CD14-positive monocyte (primary cell): Measurements from ENCODE around the gene F7. TPM values are rescaled to one million over a fixed set of nuclear protein-coding genes. Genes with fewer than 3 reads are reported as not detected.

Experiments used
- DNase-seq, 3 donors: peaks; one replicate each; pipeline ENCODE4 v3.0.0-alpha.2; 2011 to 2022
- H2AFZ ChIP-seq: 2 replicates; pipeline ENCODE4 v1.6.0; 2012; ENCODE audit warnings: mild to moderate bottlenecking, low read depth, low read length, inconsistent platforms; ENCODE audit not compliant: insufficient read depth, poor library complexity, severe bottlenecking
- H3K27ac ChIP-seq, 2 donors: 1 replicate in 1 of 2; 2 replicates in 1 of 2; pipeline ENCODE4 v1.5.1; 2012 to 2013; ENCODE audit warnings: low read length in 2 of 2, control low read depth in 1 of 2, inconsistent platforms in 1 of 2, low read depth in 1 of 2, mild to moderate bottlenecking in 1 of 2
- H3K27me3 ChIP-seq, 2 donors: one replicate each; pipeline versions ENCODE4 v1.6.0 to v1.6.1; 2011 to 2013; ENCODE audit warnings: low read length in 2 of 2; ENCODE audit not compliant: control insufficient read depth in 2 of 2, insufficient read depth in 2 of 2
- H3K36me3 ChIP-seq, 2 donors: replicated peaks in 1 of 2; 1 replicate in 1 of 2; 2 replicates in 1 of 2; pipeline versions ENCODE4 v1.5.1 to v1.6.1; 2012 to 2013; ENCODE audit warnings: low read length in 2 of 2, control low read depth in 1 of 2, inconsistent platforms in 1 of 2, mild to moderate bottlenecking in 1 of 2; ENCODE audit not compliant: insufficient read depth in 2 of 2, control insufficient read depth in 1 of 2
- H3K4me1 ChIP-seq, 2 donors: 1 replicate in 1 of 2; 2 replicates in 1 of 2; pipeline versions ENCODE4 v1.5.1 to v1.6.1; 2012 to 2013; ENCODE audit warnings: low read length in 2 of 2, control low read depth in 1 of 2, inconsistent platforms in 1 of 2, mild to moderate bottlenecking in 1 of 2, moderate library complexity in 1 of 2; ENCODE audit not compliant: insufficient read depth in 2 of 2, control insufficient read depth in 1 of 2
- H3K4me2 ChIP-seq: replicated peaks from 2 replicates; pipeline ENCODE3; 2012; ENCODE audit warnings: low read length, moderate library complexity, mild to moderate bottlenecking; ENCODE audit not compliant: poor library complexity, severe bottlenecking; ENCODE audit errors: extremely low read depth
- H3K4me3 ChIP-seq, 3 experiments: fragments of 200-600 bp in 1 of 3; sonication (generic) in 1 of 3; replicated peaks in 1 of 3; 1 replicate in 2 of 3; 2 replicates in 1 of 3; pipeline ENCODE4 v1.5.1; 2011 to 2013; ENCODE audit warnings: low read length in 3 of 3, mild to moderate bottlenecking in 3 of 3, control low read depth in 2 of 3, low read depth in 2 of 3, inconsistent platforms in 1 of 3, moderate library complexity in 1 of 3
- H3K79me2 ChIP-seq: 2 replicates; pipeline ENCODE4 v1.6.0; 2012; ENCODE audit warnings: mild to moderate bottlenecking, control low read depth, inconsistent platforms, low read length, moderate library complexity; ENCODE audit not compliant: insufficient read depth
- H3K9ac ChIP-seq: 2 replicates; pipeline ENCODE4 v1.6.0; 2017; ENCODE audit warnings: low read length, mild to moderate bottlenecking; ENCODE audit not compliant: insufficient read depth, poor library complexity, severe bottlenecking
- H3K9me3 ChIP-seq, 2 donors: replicated peaks in 1 of 2; 1 replicate in 1 of 2; 2 replicates in 1 of 2; pipeline versions ENCODE4 v1.5.1 to v1.6.1; 2012 to 2013; ENCODE audit warnings: low read length in 2 of 2, control low read depth in 1 of 2; ENCODE audit not compliant: control insufficient read depth in 1 of 2, insufficient read depth in 1 of 2
- H4K20me1 ChIP-seq: 2 replicates; pipeline ENCODE4 v1.6.0; 2012; ENCODE audit warnings: mild to moderate bottlenecking, low read length, control low read depth, moderate library complexity; ENCODE audit not compliant: insufficient read depth
- H3K27ac Mint-ChIP-seq, 7 donors: one replicate each; pipeline ENCODE4 v1.8.0; 2020; ENCODE audit warnings: mild to moderate bottlenecking in 7 of 7, mixed read lengths in 7 of 7, moderate library complexity in 6 of 7, inconsistent platforms in 2 of 7
- H3K27me3 Mint-ChIP-seq, 3 donors: one replicate each; pipeline ENCODE4 v1.8.0; 2021 to 2022; ENCODE audit warnings: low read depth in 3 of 3, mild to moderate bottlenecking in 3 of 3, mixed read lengths in 3 of 3, moderate library complexity in 3 of 3, inconsistent platforms in 1 of 3
- H3K36me3 Mint-ChIP-seq, 2 donors: one replicate each; pipeline ENCODE4 v1.8.0; 2020; ENCODE audit warnings: mixed read lengths in 2 of 2, inconsistent platforms in 1 of 2, mild to moderate bottlenecking in 1 of 2
- H3K4me1 Mint-ChIP-seq: one replicate; pipeline ENCODE4 v1.8.0; 2020; ENCODE audit warnings: mild to moderate bottlenecking, mixed read lengths
- H3K4me3 Mint-ChIP-seq, 2 donors: one replicate each; pipeline ENCODE4 v1.8.0; 2020; ENCODE audit warnings: mild to moderate bottlenecking in 2 of 2, mixed read lengths in 2 of 2, moderate library complexity in 1 of 2
- H3K9me3 Mint-ChIP-seq, 7 donors: one replicate each; pipeline ENCODE4 v1.8.0; 2020 to 2022; ENCODE audit warnings: mixed read lengths in 7 of 7, mild to moderate bottlenecking in 6 of 7, moderate library complexity in 6 of 7, inconsistent platforms in 2 of 7
- WGBS: methylation state at CpG from one replicate; pipeline ENCODE4 v1.1.5; 2013; ENCODE audit warnings: missing lambda C conversion rate; ENCODE audit not compliant: insufficient coverage; 5-methylcytosine and 5-hydroxymethylcytosine counted together
- intact Hi-C, 2 donors: fragments of 100-400 bp; cut with micrococcal nuclease; formaldehyde crosslinking; loops; one replicate each; pipeline versions ENCODE4 v1.15.0 to v1.15.1; 2023
- polyA plus RNA-seq, 3 donors: library from polyadenylated mRNA; depleted of rRNA in 1 of 3; unstranded in 2 of 3; stranded (reverse) in 1 of 3; fragments of 300-500 nt in 2 of 3; fragments of >200 nt in 1 of 3; fragmentation: Illumina TruSeq in 2 of 3; gene quantifications; 1 replicate in 2 of 3; 2 replicates in 1 of 3; pipeline ENCODE4 v1.2.3, GENCODE V29; 2012 to 2021
- TF ChIP-seq, protein P1 (sequence below): fragments of 200-600 bp; IDR thresholded peaks from one replicate; pipeline ENCODE4 v1.8.0; 2022; ENCODE audit warnings: antibody characterized with exemption, mild to moderate bottlenecking

F7 gene
- polyA plus RNA-seq, 3 donors: not detected

DNA sequence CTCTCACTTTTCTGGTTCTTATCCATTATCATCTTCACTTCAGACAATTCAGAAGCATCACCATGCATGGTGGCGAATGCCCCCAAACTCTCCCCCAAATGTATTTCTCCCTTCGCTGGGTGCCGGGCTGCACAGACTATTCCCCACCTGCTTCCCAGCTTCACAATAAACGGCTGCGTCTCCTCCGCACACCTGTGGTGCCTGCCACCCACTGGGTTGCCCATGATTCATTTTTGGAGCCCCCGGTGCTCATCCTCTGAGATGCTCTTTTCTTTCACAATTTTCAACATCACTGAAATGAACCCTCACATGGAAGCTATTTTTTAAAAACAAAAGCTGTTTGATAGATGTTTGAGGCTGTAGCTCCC is 14.2 kb downstream of the F7 start:
- H3K27ac Mint-ChIP-seq: peak overlapping the region in 1 of 7 donors; percentile 14
- H3K36me3 ChIP-seq: no peaks in the 10 kb centered on the region
- H3K27me3 Mint-ChIP-seq: peaks cover 3 to 7% (median 4%) of the 10 kb centered on the region in 3 donors
- intact Hi-C loops: no loop called here
- no peaks in the 10 kb centered on the region for H3K79me2 ChIP-seq
- no peak overlapping the region for H3K4me3 Mint-ChIP-seq
- no peaks in the 10 kb centered on the region for H4K20me1 ChIP-seq
- H3K27me3 ChIP-seq: no peaks in the 10 kb centered on the region
- H2AFZ ChIP-seq: no peak overlapping the region
- no peak overlapping the region for H3K27ac ChIP-seq
- peaks cover 0 to 1% (median 0%) of the 10 kb centered on the region in 7 donors for H3K9me3 Mint-ChIP-seq
- WGBS: 95% methylated on average over 6 of the region's 7 CpGs
- no peak overlapping the region for H3K4me2 ChIP-seq
- H3K4me3 ChIP-seq: no peak overlapping the region
- no peaks in the 10 kb centered on the region for H3K4me1 ChIP-seq
- no peaks in the 10 kb centered on the region for H3K9me3 ChIP-seq
- no peak overlapping the region for H3K9ac ChIP-seq
- DNase-seq: no peak
- H3K36me3 Mint-ChIP-seq: no peaks in the 10 kb centered on the region
- TF ChIP-seq, protein P1, sequence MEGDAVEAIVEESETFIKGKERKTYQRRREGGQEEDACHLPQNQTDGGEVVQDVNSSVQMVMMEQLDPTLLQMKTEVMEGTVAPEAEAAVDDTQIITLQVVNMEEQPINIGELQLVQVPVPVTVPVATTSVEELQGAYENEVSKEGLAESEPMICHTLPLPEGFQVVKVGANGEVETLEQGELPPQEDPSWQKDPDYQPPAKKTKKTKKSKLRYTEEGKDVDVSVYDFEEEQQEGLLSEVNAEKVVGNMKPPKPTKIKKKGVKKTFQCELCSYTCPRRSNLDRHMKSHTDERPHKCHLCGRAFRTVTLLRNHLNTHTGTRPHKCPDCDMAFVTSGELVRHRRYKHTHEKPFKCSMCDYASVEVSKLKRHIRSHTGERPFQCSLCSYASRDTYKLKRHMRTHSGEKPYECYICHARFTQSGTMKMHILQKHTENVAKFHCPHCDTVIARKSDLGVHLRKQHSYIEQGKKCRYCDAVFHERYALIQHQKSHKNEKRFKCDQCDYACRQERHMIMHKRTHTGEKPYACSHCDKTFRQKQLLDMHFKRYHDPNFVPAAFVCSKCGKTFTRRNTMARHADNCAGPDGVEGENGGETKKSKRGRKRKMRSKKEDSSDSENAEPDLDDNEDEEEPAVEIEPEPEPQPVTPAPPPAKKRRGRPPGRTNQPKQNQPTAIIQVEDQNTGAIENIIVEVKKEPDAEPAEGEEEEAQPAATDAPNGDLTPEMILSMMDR: no peak
- no peaks in the 10 kb centered on the region for H3K4me1 Mint-ChIP-seq

DNA sequence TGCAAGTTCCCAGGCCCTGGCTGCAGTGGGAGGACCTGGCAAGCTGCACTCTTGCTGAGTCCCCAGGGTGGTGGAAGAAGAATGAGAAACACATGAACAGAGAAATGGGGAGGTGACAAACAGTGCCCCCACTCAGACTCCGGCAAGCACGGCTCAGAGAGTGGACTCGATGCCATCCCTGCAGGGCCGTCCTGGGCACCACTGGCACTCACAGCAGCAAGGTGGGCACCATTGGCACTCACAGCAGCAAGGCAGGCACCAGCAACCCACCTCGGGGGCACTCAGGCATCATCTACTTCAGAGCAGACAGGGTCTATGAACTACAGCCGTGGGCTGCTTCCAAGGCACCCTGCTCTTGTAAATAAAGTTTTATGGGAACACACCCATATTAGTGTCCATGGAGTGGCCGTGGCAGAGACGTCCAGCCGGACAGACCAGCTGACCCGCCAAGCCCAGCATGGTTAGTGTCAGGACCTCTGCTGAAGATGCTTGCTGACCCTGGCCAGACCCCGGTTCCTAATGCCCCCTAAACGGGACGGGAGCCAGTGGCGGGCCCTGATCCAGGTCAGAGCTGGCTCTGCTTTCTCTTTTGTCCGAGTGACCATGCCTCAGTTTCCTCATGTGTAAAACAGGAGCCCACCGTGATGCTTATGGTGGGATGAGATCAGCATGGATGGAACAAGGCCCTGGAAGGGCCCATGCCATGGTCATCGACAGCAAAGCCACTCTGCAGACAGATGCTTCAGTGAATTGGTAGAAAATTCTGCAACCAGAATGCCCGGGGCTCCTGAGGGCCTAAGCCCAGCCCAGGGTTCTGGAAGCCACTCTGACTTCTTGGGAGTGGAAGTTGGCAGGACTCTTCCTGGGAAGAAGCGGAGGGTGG is 14.9 kb downstream of the F7 start:
- H3K27me3 Mint-ChIP-seq: peaks cover 2 to 7% (median 3%) of the 10 kb centered on the region in 3 donors
- Histone ChIP-seq H3K4me1 (no peaks in the 10 kb centered on the region), H3K27me3 (no peaks in the 10 kb centered on the region)

More for the DNA sequence above, 14.9 kb downstream of the F7 start:
- H3K4me3 Mint-ChIP-seq: no peak overlapping the region
- DNase-seq: no peak
- no peak overlapping the region for H3K4me2 ChIP-seq
- TF ChIP-seq, protein P1: no peak
- H3K4me1 Mint-ChIP-seq: no peaks in the 10 kb centered on the region
- no peaks in the 10 kb centered on the region for H3K79me2 ChIP-seq
- peak overlapping the region in 1 of 7 donors; percentile 39 for H3K27ac Mint-ChIP-seq
- no peak overlapping the region for H3K4me3 ChIP-seq
- no peak overlapping the region for H3K9ac ChIP-seq
- no peak overlapping the region for H2AFZ ChIP-seq
- WGBS: 92% methylated on average over 15 of the region's 19 CpGs
- no peaks in the 10 kb centered on the region for H3K9me3 ChIP-seq
- no peaks in the 10 kb centered on the region for H4K20me1 ChIP-seq
- H3K36me3 ChIP-seq: no peaks in the 10 kb centered on the region
- H3K36me3 Mint-ChIP-seq: no peaks in the 10 kb centered on the region
- H3K9me3 Mint-ChIP-seq: peaks cover 0 to 1% (median 0%) of the 10 kb centered on the region in 7 donors
- intact Hi-C loops: no loop called here
- H3K27ac ChIP-seq: no peak overlapping the region
